Breast epithelium (tissue), 4 donors: ENCODE results near the gene TEC. TPM values are rescaled to one million over a fixed set of nuclear protein-coding genes. Genes with fewer than 3 reads are reported as not detected.

Experiments
- DNase-seq, 2 donors: peaks; one replicate each; pipeline ENCODE4 v3.0.0-alpha.2; 2019; ENCODE audit warnings: low spot score in 2 of 2
- H3K27ac ChIP-seq, 2 donors: fragments of 200-600 bp; sonication (generic) in 1 of 2; one replicate each; pipeline ENCODE4 v1.5.1; 2016 to 2019; ENCODE audit warnings: mild to moderate bottlenecking in 1 of 2
- H3K27me3 ChIP-seq, 2 donors: fragments of 200-600 bp; sonication (generic) in 1 of 2; one replicate each; pipeline versions ENCODE4 v1.5.1 to v1.6.0; 2017 to 2019; ENCODE audit warnings: control low read depth in 1 of 2, mild to moderate bottlenecking in 1 of 2
- H3K36me3 ChIP-seq: fragments of 200-600 bp; one replicate; pipeline ENCODE4 v1.5.1; 2019
- H3K4me1 ChIP-seq, 2 donors: fragments of 200-600 bp; sonication (generic); one replicate each; pipeline ENCODE4 v1.5.1; 2016 to 2019; ENCODE audit warnings: control low read depth in 1 of 2
- H3K4me3 ChIP-seq, 3 donors: fragments of 200-600 bp; sonication (generic); 1 replicate in 2 of 3; 2 replicates in 1 of 3; pipeline ENCODE4 v1.5.1; 2016 to 2019; ENCODE audit warnings: mild to moderate bottlenecking in 3 of 3, moderate library complexity in 2 of 3
- H3K9me3 ChIP-seq, 2 donors: fragments of 200-600 bp; sonication (generic) in 1 of 2; one replicate each; pipeline ENCODE4 v1.5.1; 2016 to 2019; ENCODE audit warnings: control low read depth in 1 of 2
- CTCF ChIP-seq, 3 donors: fragments of 450-650 bp; IDR thresholded peaks; one replicate each; pipeline ENCODE4 v1.5.1; 2016 to 2017; ENCODE audit warnings: antibody characterized with exemption in 3 of 3, mild to moderate bottlenecking in 3 of 3, moderate library complexity in 3 of 3
- POLR2A ChIP-seq: fragments of 450-650 bp; IDR thresholded peaks from one replicate; pipeline ENCODE4 v1.6.1; 2016; ENCODE audit warnings: antibody characterized with exemption, mild to moderate bottlenecking, moderate library complexity
- POLR2AphosphoS5 ChIP-seq, 3 donors: sonication (generic); formaldehyde crosslinking; IDR thresholded peaks; one replicate each; pipeline ENCODE4 v1.6.1; 2017; ENCODE audit warnings: antibody characterized with exemption in 3 of 3
- intact Hi-C: fragments of 100-400 bp; cut with DNase I; formaldehyde crosslinking; loops from one replicate; pipeline ENCODE4 v1.15.1; 2023; ENCODE audit warnings: low total_unique reads
- total RNA-seq, 3 donors: library from RNA; depleted of rRNA; stranded (reverse); fragments of >200 nt; gene quantifications; one replicate each; pipeline ENCODE4 v1.1.0, GENCODE V29; 2016

The TEC gene
- total RNA-seq, 3 donors from 2014 or later: 2.9 to 5.4 (median 5.1) TPM

GRCh38 chr4:48259748-48260147, 9.9 kb downstream of the TEC start:
- H3K27ac ChIP-seq: no peak overlapping the region
- H3K4me3 ChIP-seq: no peak overlapping the region
- no peak for DNase-seq
- intact Hi-C loops: no loop called here
- H3K9me3 ChIP-seq: no peaks in the 10 kb centered on the region
- H3K4me1 ChIP-seq: no peaks in the 10 kb centered on the region
- H3K27me3 ChIP-seq: no peaks in the 10 kb centered on the region
- TF ChIP-seq POLR2AphosphoS5 (IDR thresholded peaks at IDR 0.05): no peak
- no peak for TF ChIP-seq POLR2A
- TF ChIP-seq CTCF (IDR thresholded peaks at IDR 0.05): no peak
- no peaks in the 10 kb centered on the region for H3K36me3 ChIP-seq

GRCh38 chr4:48258845-48259397, 10.7 kb downstream of the TEC start:
- intact Hi-C loops: no loop called here
- H3K9me3 ChIP-seq: no peaks in the 10 kb centered on the region
- no peak overlapping the region for H3K4me3 ChIP-seq
- no peaks in the 10 kb centered on the region for H3K27me3 ChIP-seq
- no peak for DNase-seq
- TF ChIP-seq POLR2A: no peak
- no peak for TF ChIP-seq CTCF (IDR thresholded peaks at IDR 0.05)
- TF ChIP-seq POLR2AphosphoS5 (IDR thresholded peaks at IDR 0.05): no peak
- H3K36me3 ChIP-seq: no peaks in the 10 kb centered on the region
- H3K4me1 ChIP-seq: no peaks in the 10 kb centered on the region
- H3K27ac ChIP-seq: no peak overlapping the region

- DNase-seq: no peak
- no peaks in the 10 kb centered on the region for H3K9me3 ChIP-seq
- H3K36me3 ChIP-seq: no peaks in the 10 kb centered on the region
- no peaks in the 10 kb centered on the region for H3K27me3 ChIP-seq
- intact Hi-C loops: no loop called here
- H3K4me3 ChIP-seq: no peak overlapping the region
- TF ChIP-seq POLR2AphosphoS5 (IDR thresholded peaks at IDR 0.05): no peak
- TF ChIP-seq POLR2A: no peak
- TF ChIP-seq CTCF (IDR thresholded peaks at IDR 0.05): no peak
- H3K27ac ChIP-seq: no peak overlapping the region
- no peaks in the 10 kb centered on the region for H3K4me1 ChIP-seq
Observed at GRCh38 chr4:48255959-48256342, 13.7 kb downstream of the TEC start.

GRCh38 chr4:48255072-48255958, 14.3 kb downstream of the TEC start:
- Histone ChIP-seq H3K4me1 (no peaks in the 10 kb centered on the region), H3K36me3 (no peaks in the 10 kb centered on the region), H3K4me3 (no peak overlapping the region), H3K27ac (no peak overlapping the region), H3K9me3 (no peaks in the 10 kb centered on the region), H3K27me3 (no peaks in the 10 kb centered on the region)
- TF ChIP-seq CTCF (IDR thresholded peaks at IDR 0.05) (no peak), POLR2A (no peak), POLR2AphosphoS5 (IDR thresholded peaks at IDR 0.05) (no peak)
- no peak for DNase-seq
- intact Hi-C loops: no loop called here

- H3K4me1 ChIP-seq: no peaks in the 10 kb centered on the region
- H3K27me3 ChIP-seq: no peaks in the 10 kb centered on the region
- no peak overlapping the region for H3K27ac ChIP-seq
- DNase-seq: no peak
- intact Hi-C loops: no loop called here
- TF ChIP-seq POLR2AphosphoS5 (IDR thresholded peaks at IDR 0.05): no peak
- TF ChIP-seq POLR2A: no peak
- TF ChIP-seq CTCF (IDR thresholded peaks at IDR 0.05): no peak
- no peak overlapping the region for H3K4me3 ChIP-seq
- no peaks in the 10 kb centered on the region for H3K36me3 ChIP-seq
- no peaks in the 10 kb centered on the region for H3K9me3 ChIP-seq
Observed at GRCh38 chr4:48254381-48255071, 15.1 kb downstream of the TEC start.
